Measurements from ENCODE around the gene BMERB1. TPM values are rescaled to one million over a fixed set of nuclear protein-coding genes. Genes with fewer than 3 reads are reported as not detected.
"Not testable (repeated sequence)": the region's sequence is repeated elsewhere in the genome, so short reads cannot be mapped to it uniquely, and the experiment has no call there.

BMERB1 gene
- polyA plus RNA-seq, 4 donors, result 40.8 to 47.8 (median 44.8) TPM

DNA sequence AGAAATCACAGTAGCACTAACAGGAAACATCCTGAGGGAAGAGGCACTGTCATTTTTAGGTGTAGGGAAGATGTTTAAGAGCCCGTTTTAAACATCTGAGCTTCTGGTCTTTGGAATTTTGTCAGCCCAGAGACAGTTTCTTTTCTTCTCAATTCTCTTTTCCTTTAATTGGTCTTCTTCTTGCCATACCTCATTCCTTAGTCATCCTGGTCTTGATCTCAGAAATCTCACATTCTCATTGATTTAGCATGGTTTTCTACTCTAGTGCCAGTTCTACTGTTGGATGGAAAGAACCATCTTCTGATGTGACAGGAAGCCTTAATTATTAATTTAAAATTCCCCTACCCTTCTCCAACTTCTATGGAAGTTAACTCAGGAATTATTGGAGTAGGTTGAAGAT, 25.4 kb downstream of the BMERB1 start:
- DNase-seq (ENCODE audit: low read depth in 4 of 4, low spot score in 2 of 4), result no peak

DNA sequence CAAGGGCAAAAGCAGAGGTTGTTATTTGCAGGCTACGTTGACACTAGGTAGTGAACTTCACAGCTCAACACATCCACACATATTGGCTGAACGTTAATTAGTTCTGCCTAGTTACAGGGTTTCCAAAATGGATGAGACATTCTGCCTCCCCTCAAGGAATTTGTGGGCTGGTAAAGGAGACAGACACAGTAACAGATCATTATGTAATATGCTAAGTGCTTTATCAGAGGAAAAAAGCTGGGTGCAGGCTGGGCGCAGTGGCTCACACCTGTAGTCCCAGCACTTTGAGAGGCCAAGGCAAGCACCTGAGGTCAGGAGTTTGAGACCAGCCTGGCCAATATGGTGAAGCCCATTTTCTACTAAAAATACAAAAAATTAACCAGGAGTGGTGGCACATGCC, 26.2 kb downstream of the BMERB1 start:
- DNase-seq (ENCODE audit: low read depth in 4 of 4, low spot score in 2 of 4), result no peak

DNA sequence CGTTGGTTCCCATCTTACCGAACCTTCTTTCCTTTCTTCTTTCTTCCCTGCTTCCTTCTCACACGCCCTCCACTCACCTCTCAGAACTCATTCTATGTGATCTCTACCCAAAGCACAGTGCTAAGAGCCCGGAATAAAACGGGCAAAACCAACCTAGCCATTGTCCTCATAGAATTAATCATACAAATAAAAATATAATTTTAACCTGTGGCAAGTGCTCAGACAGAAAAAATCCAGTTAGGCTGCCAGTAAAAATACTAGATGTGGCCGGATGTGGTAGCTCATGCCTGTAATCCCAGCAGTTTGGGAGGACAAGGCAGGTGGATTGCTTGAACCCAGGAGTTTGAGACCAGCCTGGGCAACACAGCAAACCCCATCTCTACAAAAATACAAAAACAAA, 27.0 kb downstream of the BMERB1 start:
- no peak for DNase-seq (ENCODE audit: low read depth in 4 of 4, low spot score in 2 of 4)

DNA sequence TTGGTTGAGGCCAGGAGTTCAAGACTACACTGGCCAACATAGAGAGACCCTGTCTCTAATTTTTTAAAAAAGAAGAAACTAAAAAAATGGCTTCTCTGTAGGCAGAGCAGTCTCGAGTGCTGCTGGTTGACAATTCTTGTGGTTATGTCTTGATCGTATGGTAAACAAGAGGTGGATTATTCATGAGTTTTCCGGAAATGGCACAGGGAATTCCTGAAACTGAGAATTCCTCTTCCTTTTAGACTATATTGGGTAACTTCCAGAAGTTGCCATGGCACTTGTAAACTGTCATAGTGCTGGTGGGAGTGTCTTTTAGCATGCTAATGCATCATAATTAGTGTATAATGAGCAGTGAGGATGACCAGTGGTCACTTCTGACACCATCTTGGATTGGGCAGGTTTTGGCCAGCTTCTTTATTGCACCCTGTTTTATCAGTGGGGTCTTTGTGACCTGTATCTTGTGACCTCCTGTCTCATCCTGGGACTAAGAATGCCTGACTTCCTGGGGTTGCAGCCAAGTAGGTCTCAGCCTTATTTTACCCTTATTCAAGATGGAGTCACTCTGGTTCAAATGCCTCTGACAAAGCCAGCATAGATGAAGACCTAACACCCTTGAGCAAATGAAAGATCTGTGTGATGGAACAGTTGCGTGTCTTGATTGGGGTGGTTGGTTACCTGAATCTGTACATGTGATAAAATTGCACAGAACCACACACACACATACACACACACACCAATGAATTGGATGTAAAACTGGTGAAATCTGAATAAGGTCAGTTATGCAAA, 30.2 kb downstream of the BMERB1 start:
- DNase-seq (ENCODE audit: low read depth in 4 of 4, low spot score in 2 of 4), result no peak

DNA sequence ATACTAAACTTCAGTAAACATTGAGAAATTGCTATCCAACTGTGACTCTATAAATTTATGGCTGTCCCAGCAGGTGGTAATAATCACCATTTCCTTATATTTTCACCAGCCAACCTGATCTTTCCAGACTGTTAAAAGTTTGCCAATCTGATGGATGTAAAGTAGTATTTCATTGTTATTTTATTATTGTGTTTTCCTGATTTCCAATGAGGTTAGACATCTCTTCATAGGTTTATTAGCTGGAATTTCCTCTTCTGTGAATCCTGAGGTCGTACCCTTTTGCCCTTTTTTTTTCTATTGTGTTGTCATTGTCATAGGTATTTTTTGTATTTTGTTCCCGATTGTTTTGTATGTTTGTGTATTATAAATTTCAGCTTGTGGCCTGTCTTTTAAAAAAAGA, 31.7 kb downstream of the BMERB1 start:
- no peak for DNase-seq (ENCODE audit: low read depth in 4 of 4, low spot score in 2 of 4)

DNA sequence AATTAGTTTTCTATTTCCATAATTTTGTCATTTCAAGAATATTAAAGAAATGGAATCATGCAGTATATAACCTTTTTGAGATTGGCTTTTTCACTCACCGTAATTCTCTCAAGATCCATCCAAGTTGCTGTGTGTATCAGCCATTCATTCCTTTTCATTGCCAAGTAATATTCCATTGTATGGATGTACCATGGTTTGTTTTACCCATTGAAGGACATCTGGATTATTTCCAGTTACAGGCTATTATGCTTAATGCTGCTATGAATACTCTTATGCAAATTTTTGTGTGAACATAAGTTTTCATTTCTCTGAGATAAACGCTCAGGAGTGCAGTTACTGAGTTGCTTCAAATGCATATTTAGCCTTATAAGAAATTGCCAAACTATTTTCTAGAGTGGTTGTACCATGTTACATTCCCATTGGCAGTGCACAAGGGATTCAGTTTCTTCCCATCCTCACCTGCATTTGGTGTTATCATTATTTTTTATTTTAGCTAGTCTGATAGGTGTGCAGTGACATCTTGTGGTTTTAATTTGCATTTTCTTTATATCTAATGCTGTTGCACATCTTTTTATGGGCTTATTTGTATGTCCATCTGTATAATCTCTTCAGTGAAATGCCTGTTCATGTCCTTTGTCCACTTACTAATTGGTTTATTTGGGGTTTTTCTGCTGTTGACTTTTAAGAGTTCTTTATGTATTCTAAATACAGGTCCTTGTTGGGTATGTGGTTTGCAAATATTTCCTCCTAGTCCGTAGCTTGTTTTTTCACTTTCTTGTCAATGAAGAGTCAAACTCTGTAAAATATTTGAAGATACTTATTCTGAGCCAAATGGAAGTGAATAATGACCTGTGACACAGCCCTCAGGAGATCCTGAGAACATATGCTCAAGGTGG, 32.7 kb downstream of the BMERB1 start:
- no peak for DNase-seq (ENCODE audit: low read depth in 4 of 4, low spot score in 2 of 4)

DNA sequence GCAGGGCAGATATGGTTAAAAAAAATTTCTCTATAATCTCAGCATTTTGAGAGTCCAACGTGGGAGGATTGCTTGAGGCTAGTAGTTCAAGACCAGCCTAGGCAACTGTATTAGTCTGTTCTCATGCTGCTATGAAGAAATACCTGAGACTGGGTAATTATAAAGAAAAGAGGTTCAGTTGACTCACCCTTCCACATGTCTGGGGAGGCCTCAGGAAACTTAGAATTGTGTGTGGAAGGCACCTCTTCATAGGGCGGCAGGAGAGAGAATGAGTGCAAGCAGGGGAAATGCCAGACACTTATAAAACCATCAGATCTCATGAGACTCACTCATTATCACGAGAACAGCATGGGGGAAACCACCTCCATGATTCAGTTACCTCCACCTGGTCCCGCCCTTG, 42.6 kb downstream of the BMERB1 start:
- DNase-seq (ENCODE audit: low read depth in 4 of 4, low spot score in 2 of 4), result not testable (repeated sequence)

DNA sequence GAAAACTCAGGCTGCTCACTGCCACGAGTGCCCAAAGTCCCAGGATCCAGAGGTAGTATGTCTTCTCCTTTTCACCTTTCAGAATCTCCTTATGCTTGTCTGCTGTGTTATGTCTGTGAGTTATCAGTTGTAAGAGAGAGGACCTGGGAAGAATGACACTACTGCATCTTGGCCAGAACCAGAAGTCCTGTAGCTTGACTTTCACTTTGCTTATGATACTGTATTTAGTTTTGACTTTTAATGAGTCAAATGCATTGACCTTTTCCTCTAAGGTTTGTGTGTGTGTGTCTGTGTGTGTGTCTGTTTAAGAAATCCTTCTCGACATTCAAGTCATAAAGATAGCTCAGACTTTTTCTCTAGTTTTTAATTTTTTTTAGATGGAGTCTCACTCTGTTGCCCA, 43.4 kb downstream of the BMERB1 start:
- no peak for DNase-seq (ENCODE audit: low read depth in 4 of 4, low spot score in 2 of 4)

DNA sequence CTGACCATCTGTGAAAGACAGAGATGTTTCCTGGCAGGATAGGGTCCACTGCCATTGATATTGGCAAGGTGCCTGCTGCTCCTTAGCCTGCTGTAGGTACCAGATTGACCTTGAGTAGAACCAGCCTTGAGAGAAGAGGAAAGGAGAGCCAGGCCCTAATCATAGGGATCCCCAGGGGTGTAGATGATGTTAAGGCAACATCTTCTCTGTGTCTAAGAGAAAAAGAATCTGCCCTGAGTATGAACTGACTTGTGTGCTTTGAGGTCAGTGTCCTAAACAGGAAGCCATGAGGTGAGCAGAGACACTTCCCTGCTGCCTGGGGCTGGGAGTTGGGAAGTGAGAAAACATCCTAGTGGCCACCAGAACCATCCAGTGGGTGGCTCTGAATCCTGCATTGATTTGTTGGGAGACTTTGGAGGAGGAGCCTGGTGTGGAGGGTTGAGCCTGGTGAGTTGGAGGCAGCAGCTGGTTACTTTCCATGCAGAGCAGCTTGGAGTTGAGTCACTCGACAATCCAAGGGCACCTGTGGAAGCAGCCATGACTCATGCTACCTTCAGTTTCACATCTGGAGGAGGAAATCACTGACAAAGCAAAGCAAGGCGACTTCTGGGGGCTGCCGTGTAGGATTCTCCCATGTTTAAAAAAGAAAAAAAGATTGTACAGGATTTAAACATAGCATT, 47.8 kb downstream of the BMERB1 start:
- DNase-seq (ENCODE audit: low read depth in 4 of 4, low spot score in 2 of 4), result no peak

DNA sequence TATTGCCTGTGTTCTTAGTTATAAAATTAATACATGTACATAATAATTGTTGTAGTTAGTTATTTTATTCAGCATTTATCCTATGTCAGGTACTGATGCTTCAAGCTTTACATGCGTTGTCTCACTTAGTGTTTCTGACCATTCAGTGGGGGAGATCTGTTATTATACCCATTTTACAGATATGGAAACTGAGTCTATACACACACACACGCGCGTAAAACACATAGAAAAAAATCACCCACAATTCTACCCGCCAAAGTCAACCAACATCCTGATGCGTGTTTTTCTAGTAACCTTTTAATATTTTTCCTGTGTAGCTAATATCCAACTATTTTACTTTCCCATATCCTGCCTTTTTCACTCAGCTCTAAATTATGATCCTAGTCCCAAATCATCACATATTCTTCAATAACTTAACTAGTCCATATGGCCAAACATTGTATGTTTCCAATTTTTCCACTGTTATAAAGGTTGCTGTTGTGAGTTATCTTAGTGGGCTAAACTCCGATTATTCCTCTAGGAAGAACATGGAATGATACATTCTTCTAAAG, 48.4 kb downstream of the BMERB1 start:
- DNase-seq (ENCODE audit: low read depth in 4 of 4, low spot score in 2 of 4), result no peak

DNA sequence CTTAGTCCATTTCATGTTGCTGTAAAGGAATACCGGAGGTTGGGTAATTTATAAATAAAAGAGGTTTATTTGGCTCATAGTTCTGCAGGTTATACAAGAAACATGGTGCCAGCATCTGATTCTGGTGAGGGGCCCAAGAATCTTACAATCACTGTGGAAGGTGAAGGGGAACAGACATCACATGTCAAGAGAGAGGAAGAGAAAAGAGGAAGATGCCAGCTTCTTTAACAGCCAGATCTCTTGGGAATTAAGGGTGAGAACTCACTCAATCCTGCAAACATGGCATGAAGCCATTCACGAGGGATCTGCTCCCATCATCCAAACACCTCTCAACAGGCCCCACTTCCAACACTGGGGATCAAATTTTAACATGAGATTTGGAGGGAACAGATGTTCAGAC, 49.5 kb downstream of the BMERB1 start:
- no peak for DNase-seq (ENCODE audit: low read depth in 4 of 4, low spot score in 2 of 4)

DNA sequence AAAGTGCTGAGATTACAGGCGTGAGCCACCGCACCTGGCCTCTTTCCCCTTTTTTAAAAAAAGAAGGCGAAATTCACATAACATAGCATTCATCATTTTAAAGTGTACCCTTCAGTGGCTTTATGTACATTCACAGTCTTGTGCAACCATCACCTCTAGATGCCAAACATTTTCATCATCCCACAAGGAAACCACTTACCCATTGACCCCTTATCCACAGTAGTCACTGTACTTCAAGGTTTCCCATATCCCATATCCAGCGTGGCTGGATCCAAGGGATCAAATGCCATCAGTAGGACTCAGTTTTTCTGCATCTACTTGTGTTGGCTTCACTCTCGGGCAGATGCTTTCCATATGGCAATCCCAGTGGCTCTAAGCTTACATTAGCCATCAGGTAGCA, 50.3 kb downstream of the BMERB1 start:
- DNase-seq (ENCODE audit: low read depth in 4 of 4, low spot score in 2 of 4), result no peak

DNA sequence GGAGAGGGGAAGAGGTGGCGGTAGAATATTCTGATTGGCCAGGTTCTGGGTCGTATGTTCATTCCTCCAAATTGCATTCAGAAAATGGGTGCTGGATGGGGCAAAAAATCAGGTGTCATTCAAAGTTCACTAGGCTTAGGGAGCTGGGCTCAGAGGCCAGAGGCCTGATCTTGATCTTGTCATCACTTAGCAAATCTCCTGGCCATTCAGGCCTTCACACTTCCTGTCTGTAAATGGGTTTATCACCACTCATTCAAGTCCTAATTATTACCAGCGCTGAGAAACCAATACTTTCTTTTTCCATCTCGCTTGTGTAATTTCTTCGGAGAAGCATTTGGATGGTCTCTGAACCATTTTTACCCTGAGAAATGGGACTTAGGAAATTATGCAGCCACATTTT, 50.8 kb downstream of the BMERB1 start:
- DNase-seq (ENCODE audit: low read depth in 4 of 4, low spot score in 2 of 4), result no peak

DNA sequence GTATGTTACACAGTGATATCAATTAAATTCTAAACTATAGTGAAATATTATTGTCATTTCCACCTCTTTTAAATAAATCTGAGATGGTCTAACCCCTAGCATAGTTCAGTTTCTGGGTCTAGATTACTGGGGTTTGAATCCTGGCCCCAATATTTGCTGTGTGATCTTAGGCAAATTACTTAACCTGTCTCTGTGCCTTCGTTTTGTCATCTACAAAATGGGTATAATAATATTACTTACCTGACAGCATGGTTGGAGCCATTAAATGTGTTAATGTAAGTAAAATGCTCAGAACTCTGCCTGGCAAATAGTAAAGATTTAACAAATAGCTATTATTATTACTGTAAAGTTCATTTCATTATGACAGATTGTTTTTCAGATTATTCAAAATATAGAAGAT, 52.3 kb downstream of the BMERB1 start:
- DNase-seq (ENCODE audit: low read depth in 4 of 4, low spot score in 2 of 4), result no peak

DNA sequence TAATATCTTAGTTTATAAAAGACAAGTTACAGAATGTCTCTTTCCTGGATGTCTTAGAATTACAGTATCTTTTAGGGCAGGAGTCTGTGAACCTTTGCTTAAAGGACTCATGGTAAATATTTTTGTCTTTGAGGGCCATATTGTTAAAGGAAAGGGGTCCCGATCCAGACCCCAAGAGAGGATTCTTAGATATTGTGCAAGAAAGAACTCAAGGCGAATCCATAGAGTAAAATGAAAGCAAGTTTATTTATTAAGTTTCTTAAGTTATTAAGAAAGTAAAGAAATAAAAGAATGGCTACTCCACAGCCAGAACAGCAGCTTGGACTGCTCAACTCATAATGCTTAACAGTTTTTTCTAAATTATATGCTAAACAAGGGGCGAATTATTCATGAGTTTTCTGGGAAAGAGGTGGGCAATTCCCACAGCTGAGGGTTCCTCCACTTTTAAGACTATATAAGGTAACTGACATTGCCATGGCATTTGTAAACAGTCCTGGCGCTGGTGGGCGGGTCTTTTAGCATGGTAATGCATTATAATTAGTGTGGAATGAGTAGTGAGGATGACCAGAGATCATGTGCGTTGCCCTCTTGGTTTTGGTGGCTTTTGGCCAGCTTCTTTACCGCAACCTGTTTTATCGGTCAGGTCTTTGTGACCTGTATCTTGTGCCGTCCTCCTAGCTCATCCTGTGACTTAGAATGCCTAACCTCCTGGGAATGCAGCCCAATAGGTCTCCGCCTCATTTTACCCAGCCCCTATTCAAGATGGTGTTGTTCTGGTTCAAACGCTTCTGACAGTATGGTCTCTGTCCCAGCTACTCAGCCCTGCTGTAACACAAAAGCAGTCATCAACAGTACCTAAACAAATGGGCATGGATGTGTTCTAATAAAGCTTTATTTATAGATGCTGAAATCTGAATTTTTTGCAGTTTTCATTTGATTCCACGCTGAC, 53.2 kb downstream of the BMERB1 start:
- no peak for DNase-seq (ENCODE audit: low read depth in 4 of 4, low spot score in 2 of 4)

DNA sequence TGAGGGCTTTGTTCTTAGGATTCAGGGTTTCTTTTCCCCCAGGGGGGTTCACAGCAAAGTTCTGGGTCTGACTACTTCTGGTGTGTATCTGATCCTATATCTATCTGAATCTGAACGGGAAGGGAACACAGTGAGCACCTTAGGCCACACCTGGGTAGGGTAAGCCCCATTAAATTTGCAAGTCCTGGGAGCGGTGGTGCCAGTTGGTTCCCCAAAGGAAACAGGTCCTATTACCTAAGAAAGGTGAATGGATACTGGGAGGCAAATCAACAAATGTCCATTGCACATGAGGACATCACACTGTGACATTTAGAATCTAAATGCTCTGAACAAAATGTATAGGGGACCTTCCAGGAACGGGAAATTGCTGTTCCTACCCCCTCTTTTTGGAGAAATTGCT, 54.6 kb downstream of the BMERB1 start:
- DNase-seq (ENCODE audit: low read depth in 4 of 4, low spot score in 2 of 4), result no peak

DNA sequence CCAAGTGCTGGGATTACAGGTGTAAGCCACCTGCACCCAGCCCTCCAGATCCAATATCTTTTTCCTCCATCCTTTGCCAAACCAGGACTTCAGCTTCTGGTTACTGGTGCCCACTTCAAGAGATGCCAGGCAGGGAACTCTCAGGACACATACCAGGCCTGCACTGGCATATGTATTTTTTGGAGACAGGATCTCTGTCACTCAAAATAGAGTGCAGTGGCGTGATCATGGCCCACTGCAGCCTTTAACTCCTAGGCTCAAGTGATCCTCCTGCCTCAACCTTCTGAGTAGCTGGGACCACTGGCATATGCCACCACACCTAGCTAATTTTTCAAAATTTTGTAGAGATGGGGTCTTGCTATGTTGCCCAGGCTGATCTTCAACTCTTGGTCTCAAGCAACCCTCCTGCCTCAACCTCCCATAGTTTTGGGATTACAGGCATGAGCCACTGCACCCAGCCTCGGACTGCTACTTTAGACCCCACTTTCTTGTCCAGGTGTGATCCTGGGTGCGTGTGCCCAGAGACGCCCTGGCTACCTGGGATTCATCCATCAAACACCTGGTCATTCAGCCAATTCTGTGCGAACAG, 55.8 kb downstream of the BMERB1 start:
- no peak for DNase-seq (ENCODE audit: low read depth in 4 of 4, low spot score in 2 of 4)

DNA sequence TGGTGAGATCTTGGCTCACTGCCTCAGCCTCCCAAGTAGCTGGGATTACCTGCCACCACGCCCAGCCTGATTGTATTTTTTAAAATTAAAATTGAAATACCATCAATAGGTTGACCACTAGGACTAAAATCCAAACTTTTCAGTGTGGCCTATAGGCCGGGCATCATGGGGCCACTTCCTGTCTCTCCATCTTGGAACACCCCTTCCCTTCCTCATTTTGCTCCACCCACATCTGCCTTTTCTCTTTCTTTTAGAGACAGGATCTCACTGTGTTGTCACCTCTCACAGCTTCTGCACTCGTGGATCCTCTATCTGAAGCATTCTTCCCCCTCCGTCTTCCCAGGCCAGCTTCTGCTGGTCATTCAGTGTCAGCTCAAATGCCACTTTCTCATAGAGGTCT, 57.0 kb downstream of the BMERB1 start:
- DNase-seq (ENCODE audit: low read depth in 4 of 4, low spot score in 2 of 4), result no peak

DNA sequence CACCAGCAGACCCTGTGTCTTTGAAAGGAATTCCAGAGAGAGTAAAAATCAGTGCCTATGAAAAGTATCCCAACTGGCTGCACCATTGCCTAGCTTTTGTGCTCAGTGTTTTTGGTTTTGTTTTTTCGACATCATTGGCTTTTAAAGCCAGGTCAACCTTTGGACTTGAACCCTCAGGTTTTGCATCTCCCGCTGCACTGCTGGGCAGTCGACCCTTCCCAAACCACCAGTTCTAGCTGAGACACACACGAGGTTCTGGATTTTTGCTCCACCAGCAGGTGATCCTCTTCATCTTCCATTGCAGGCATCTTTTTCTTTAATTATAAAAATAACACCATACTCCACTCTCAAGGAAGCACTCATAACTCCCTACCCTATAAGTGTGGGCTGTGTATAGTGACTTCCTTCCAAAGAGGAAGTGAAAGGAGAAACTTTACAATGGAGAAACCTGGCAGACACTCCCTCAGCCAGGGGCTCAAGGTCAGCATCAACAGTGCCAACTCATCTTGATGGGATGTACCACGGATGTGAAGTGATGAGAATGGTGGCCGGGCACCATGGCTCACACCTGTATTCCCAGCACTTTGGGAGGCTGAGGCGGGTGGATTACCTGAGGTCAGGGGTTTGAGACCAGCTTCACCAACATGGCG, 57.8 kb downstream of the BMERB1 start:
- no peak for DNase-seq (ENCODE audit: low read depth in 4 of 4, low spot score in 2 of 4)
